Tibial nerve (tissue), 4 donors: ENCODE results near the gene OSM.

Source experiments
- EP300 ChIP-seq, 2 donors: sonication (generic); formaldehyde crosslinking; IDR thresholded peaks; one replicate each; pipeline ENCODE4 v1.6.1; 2017; ENCODE audit warnings: antibody characterized with exemption in 2 of 2, mild to moderate bottlenecking in 1 of 2
- POLR2A ChIP-seq, 2 donors: fragments of 450-650 bp; IDR thresholded peaks; one replicate each; pipeline ENCODE4 v1.6.1; 2017; ENCODE audit warnings: antibody characterized with exemption in 2 of 2, mild to moderate bottlenecking in 2 of 2, moderate library complexity in 2 of 2
- TF ChIP-seq, protein P1 (sequence below), 5 experiments: fragments of 200-600 bp in 3 of 5; fragments of 450-650 bp in 2 of 5; sonication (generic) in 3 of 5; IDR thresholded peaks; one replicate each; pipeline ENCODE4 v1.5.1; 2016 to 2019; ENCODE audit warnings: antibody characterized with exemption in 5 of 5, mild to moderate bottlenecking in 3 of 5, moderate library complexity in 2 of 5

GRCh38 chr22:30282616-30283046, 16.0 kb upstream of the OSM start:
- TF ChIP-seq POLR2A (IDR thresholded peaks at IDR 0.05) (no peak), EP300 (IDR thresholded peaks at IDR 0.05) (no peak)
- TF ChIP-seq, protein P1, sequence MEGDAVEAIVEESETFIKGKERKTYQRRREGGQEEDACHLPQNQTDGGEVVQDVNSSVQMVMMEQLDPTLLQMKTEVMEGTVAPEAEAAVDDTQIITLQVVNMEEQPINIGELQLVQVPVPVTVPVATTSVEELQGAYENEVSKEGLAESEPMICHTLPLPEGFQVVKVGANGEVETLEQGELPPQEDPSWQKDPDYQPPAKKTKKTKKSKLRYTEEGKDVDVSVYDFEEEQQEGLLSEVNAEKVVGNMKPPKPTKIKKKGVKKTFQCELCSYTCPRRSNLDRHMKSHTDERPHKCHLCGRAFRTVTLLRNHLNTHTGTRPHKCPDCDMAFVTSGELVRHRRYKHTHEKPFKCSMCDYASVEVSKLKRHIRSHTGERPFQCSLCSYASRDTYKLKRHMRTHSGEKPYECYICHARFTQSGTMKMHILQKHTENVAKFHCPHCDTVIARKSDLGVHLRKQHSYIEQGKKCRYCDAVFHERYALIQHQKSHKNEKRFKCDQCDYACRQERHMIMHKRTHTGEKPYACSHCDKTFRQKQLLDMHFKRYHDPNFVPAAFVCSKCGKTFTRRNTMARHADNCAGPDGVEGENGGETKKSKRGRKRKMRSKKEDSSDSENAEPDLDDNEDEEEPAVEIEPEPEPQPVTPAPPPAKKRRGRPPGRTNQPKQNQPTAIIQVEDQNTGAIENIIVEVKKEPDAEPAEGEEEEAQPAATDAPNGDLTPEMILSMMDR (IDR thresholded peaks at IDR 0.05) = no peak
